HG03460 (cell line): ENCODE measurements around the gene SORBS2.
A peak's percentile ranks its signal among the peaks of the same experiment; 100 is the strongest.

ENCODE experiments used
- ATAC-seq: cut with Tn5 transposase; IDR thresholded peaks from one replicate; pipeline ENCODE4 v1.9.1; 2021; ENCODE audit not compliant: unreplicated experiment

SORBS2 gene

GRCh38 chr4:185774845-185775680, 36.9 kb downstream of the SORBS2 start:
- ATAC-seq = no peak

GRCh38 chr4:185774131-185774653, 37.8 kb downstream of the SORBS2 start:
- ATAC-seq = no peak

GRCh38 chr4:185773419-185773818, 38.6 kb downstream of the SORBS2 start:
- no peak for ATAC-seq

GRCh38 chr4:185772391-185773093, 39.5 kb downstream of the SORBS2 start:
- no peak for ATAC-seq

- ATAC-seq = no peak
Observed at GRCh38 chr4:185771711-185772390, 40.1 kb downstream of the SORBS2 start.

- no peak for ATAC-seq
Observed at GRCh38 chr4:185767528-185767927, 44.5 kb downstream of the SORBS2 start.

GRCh38 chr4:185764876-185765275, 47.1 kb downstream of the SORBS2 start:
- ATAC-seq = no peak

- no peak for ATAC-seq
Observed at GRCh38 chr4:185761352-185762235, 50.4 kb downstream of the SORBS2 start.

- no peak for ATAC-seq
Observed at GRCh38 chr4:185758807-185759206, 53.2 kb downstream of the SORBS2 start.

GRCh38 chr4:185755451-185755850, 56.5 kb downstream of the SORBS2 start:
- ATAC-seq = no peak

- ATAC-seq = no peak
Observed at GRCh38 chr4:185754961-185755360, 57.0 kb downstream of the SORBS2 start.

GRCh38 chr4:185752872-185753271, 59.1 kb downstream of the SORBS2 start:
- no peak for ATAC-seq

- no peak for ATAC-seq
Observed at GRCh38 chr4:185749858-185750257, 62.1 kb downstream of the SORBS2 start.

GRCh38 chr4:185748901-185749390, 63.0 kb downstream of the SORBS2 start:
- ATAC-seq = no peak

GRCh38 chr4:185745891-185746290, 66.1 kb downstream of the SORBS2 start:
- no peak for ATAC-seq

- no peak for ATAC-seq
Observed at GRCh38 chr4:185744946-185745345, 67.0 kb downstream of the SORBS2 start.

GRCh38 chr4:185744488-185744862, 67.5 kb downstream of the SORBS2 start:
- no peak for ATAC-seq

GRCh38 chr4:185743722-185744487, 68.1 kb downstream of the SORBS2 start:
- ATAC-seq = no peak

GRCh38 chr4:185742766-185743165, 69.2 kb downstream of the SORBS2 start:
- ATAC-seq = peak; percentile 65

- ATAC-seq = no peak
Observed at GRCh38 chr4:185741795-185742194, 70.2 kb downstream of the SORBS2 start.
